H1 (cell line): Measurements from ENCODE around the gene ATP10D. TPM values are rescaled to one million over a fixed set of nuclear protein-coding genes. Genes with fewer than 3 reads are reported as not detected.

Experiments
- CTCF ChIA-PET: fragments of 300-600 bp; sonication (Branson Sonifier 250); formaldehyde crosslinking; loops from one replicate; lab custom pipeline; 2021; ENCODE audit not compliant: partially characterized antibody; lab: Charles Lee
- POLR2A ChIA-PET: fragments of 300-600 bp; sonication (Branson Sonifier 250); formaldehyde crosslinking; loops from one replicate; lab custom pipeline; 2021; ENCODE audit warnings: inconsistent platforms; ENCODE audit not compliant: partially characterized antibody; lab: Charles Lee
- DNase-seq, 2 experiments: peaks; one replicate each; pipeline versions ENCODE4 v3.0.0 to v3.0.0-alpha.2; 2010 to 2022; ENCODE audit warnings: low spot score in 2 of 2, low read depth in 1 of 2, mixed read lengths in 1 of 2
- FAIRE-seq: peaks from 2 replicates; lab custom pipeline; 2011; peaks lifted over from hg19 to GRCh38; lab: Jason Lieb, UNC
- H2AFZ ChIP-seq: 2 replicates; pipeline ENCODE4 v1.8.1; 2012; ENCODE audit warnings: low read length, inconsistent platforms
- H2AK5ac ChIP-seq: 2 replicates; pipeline ENCODE4 v1.6.1; 2013; ENCODE audit warnings: low read depth, low read length
- H2BK120ac ChIP-seq: replicated peaks from 2 replicates; pipeline ENCODE3; 2013; ENCODE audit warnings: low read depth, low read length, inconsistent platforms
- H2BK12ac ChIP-seq: 2 replicates; pipeline ENCODE4 v1.6.1; 2013; ENCODE audit warnings: low read depth, low read length
- H2BK15ac ChIP-seq: 2 replicates; pipeline ENCODE4 v1.6.1; 2013; ENCODE audit warnings: low read length
- H2BK20ac ChIP-seq: 2 replicates; pipeline ENCODE4 v1.6.1; 2013; ENCODE audit warnings: low read length
- H2BK5ac ChIP-seq: 2 replicates; pipeline ENCODE4 v1.6.1; 2013; ENCODE audit warnings: low read depth, low read length
- H3K14ac ChIP-seq: 2 replicates; pipeline ENCODE4 v1.6.1; 2013; ENCODE audit warnings: inconsistent platforms; ENCODE audit not compliant: insufficient read length
- H3K18ac ChIP-seq: 2 replicates; pipeline ENCODE4 v1.6.1; 2013; ENCODE audit warnings: low read length; ENCODE audit errors: extremely low read depth
- H3K23ac ChIP-seq: 2 replicates; pipeline ENCODE4 v1.6.1; 2013; ENCODE audit warnings: inconsistent platforms; ENCODE audit not compliant: insufficient read length
- H3K23me2 ChIP-seq: 2 replicates; pipeline ENCODE4 v1.6.1; 2013; ENCODE audit warnings: low read depth, low read length
- H3K27ac ChIP-seq: 2 replicates; pipeline ENCODE4 v1.6.1; 2011; ENCODE audit warnings: low read depth, low read length, inconsistent platforms
- H3K27me3 ChIP-seq, 4 experiments: replicated peaks in 1 of 4; 1 replicate in 1 of 4; 2 replicates in 3 of 4; pipeline versions ENCODE4 v1.6.1 to v1.8.1; 2011 to 2013; ENCODE audit warnings: low read length in 3 of 4, mild to moderate bottlenecking in 3 of 4, inconsistent platforms in 2 of 4, mixed read lengths in 2 of 4, moderate library complexity in 1 of 4; ENCODE audit not compliant: control insufficient read depth in 3 of 4, insufficient read depth in 3 of 4; ENCODE audit errors: extremely low read depth in 1 of 4
- H3K36me3 ChIP-seq, 4 experiments: 2 replicates each; pipeline versions ENCODE4 v1.6.1 to v1.8.1; 2011 to 2013; ENCODE audit warnings: mild to moderate bottlenecking in 4 of 4, low read length in 3 of 4, moderate library complexity in 2 of 4, control low read depth in 1 of 4, inconsistent platforms in 1 of 4; ENCODE audit not compliant: insufficient read depth in 4 of 4, control insufficient read depth in 2 of 4
- H3K4ac ChIP-seq: replicated peaks from 2 replicates; pipeline ENCODE3; 2013; ENCODE audit warnings: low read length, low read depth, mixed read lengths, inconsistent platforms; ENCODE audit not compliant: insufficient read length
- H3K4me1 ChIP-seq, 4 experiments: replicated peaks in 1 of 4; 1 replicate in 1 of 4; 2 replicates in 3 of 4; pipeline versions ENCODE4 v1.6.1 to v1.8.1; 2011 to 2013; ENCODE audit warnings: low read length in 3 of 4, inconsistent platforms in 2 of 4, mixed read lengths in 1 of 4; ENCODE audit not compliant: insufficient read depth in 4 of 4, control insufficient read depth in 3 of 4
- H3K4me2 ChIP-seq, 2 experiments: 2 replicates each; pipeline versions ENCODE4 v1.6.1 to v1.8.1; 2011 to 2013; ENCODE audit warnings: low read depth in 2 of 2, low read length in 2 of 2, control low read depth in 1 of 2, inconsistent platforms in 1 of 2, mild to moderate bottlenecking in 1 of 2; ENCODE audit not compliant: insufficient read depth in 1 of 2
- H3K4me3 ChIP-seq, 4 experiments: fragments of 200-600, 300-600 bp in 1 of 4; sonication (generic), shearing (Covaris generic), sonication (Bioruptor Twin) in 1 of 4; 2 replicates each; pipeline versions ENCODE4 v1.5.1 to v1.8.1; 2011 to 2016; ENCODE audit warnings: low read length in 4 of 4, low read depth in 3 of 4, control low read depth in 2 of 4, inconsistent platforms in 2 of 4, mild to moderate bottlenecking in 2 of 4, mixed read lengths in 1 of 4, moderate library complexity in 1 of 4; ENCODE audit not compliant: insufficient read depth in 2 of 4; ENCODE audit errors: extremely low read depth in 1 of 4
- H3K56ac ChIP-seq: replicated peaks from 2 replicates; pipeline ENCODE3; 2013; ENCODE audit warnings: low read depth, mild to moderate bottlenecking, mixed read lengths, low read length, inconsistent platforms; ENCODE audit not compliant: insufficient read length
- H3K79me1 ChIP-seq: 2 replicates; pipeline ENCODE4 v1.6.1; 2013; ENCODE audit warnings: low read depth, low read length, control low read depth
- H3K79me2 ChIP-seq, 2 experiments: 2 replicates each; pipeline versions ENCODE4 v1.6.1 to v1.8.1; 2012 to 2013; ENCODE audit warnings: low read length in 2 of 2, mild to moderate bottlenecking in 2 of 2, inconsistent platforms in 1 of 2; ENCODE audit not compliant: insufficient read depth in 2 of 2, control insufficient read depth in 1 of 2
- H3K9ac ChIP-seq, 4 experiments: replicated peaks in 1 of 4; 1 replicate in 1 of 4; 2 replicates in 3 of 4; pipeline versions ENCODE4 v1.6.1 to v1.8.1; 2011 to 2013; ENCODE audit warnings: low read depth in 3 of 4, low read length in 3 of 4, control low read depth in 2 of 4, mild to moderate bottlenecking in 2 of 4, moderate library complexity in 2 of 4, inconsistent platforms in 1 of 4; ENCODE audit errors: extremely low read depth in 1 of 4
- H3K9me3 ChIP-seq, 2 experiments: 2 replicates each; pipeline versions ENCODE4 v1.6.1 to v1.8.1; 2012 to 2013; ENCODE audit warnings: mild to moderate bottlenecking in 2 of 2, moderate library complexity in 2 of 2, control low read depth in 1 of 2, inconsistent platforms in 1 of 2, low read depth in 1 of 2, low read length in 1 of 2, mixed read lengths in 1 of 2; ENCODE audit not compliant: insufficient read depth in 2 of 2
- H4K20me1 ChIP-seq, 2 experiments: replicated peaks in 1 of 2; 2 replicates each; pipeline versions ENCODE3 to v1.8.1; 2011 to 2013; ENCODE audit warnings: inconsistent platforms in 2 of 2, low read length in 2 of 2, mild to moderate bottlenecking in 1 of 2; ENCODE audit not compliant: insufficient read depth in 2 of 2, control insufficient read depth in 1 of 2
- H4K5ac ChIP-seq: 2 replicates; pipeline ENCODE4 v1.6.1; 2013; ENCODE audit warnings: low read length, low read depth, mixed read lengths, inconsistent platforms; ENCODE audit not compliant: insufficient read length
- H4K8ac ChIP-seq: 2 replicates; pipeline ENCODE4 v1.8.0; 2013; ENCODE audit warnings: mild to moderate bottlenecking, moderate library complexity, low read length, inconsistent platforms; ENCODE audit not compliant: insufficient read depth; ENCODE audit errors: extremely low read depth
- H4K91ac ChIP-seq: replicated peaks from 2 replicates; pipeline ENCODE3; 2013; ENCODE audit warnings: low read length, mixed read lengths, inconsistent platforms; ENCODE audit not compliant: insufficient read length
- BRCA1 ChIP-seq: IDR thresholded peaks from 2 replicates; pipeline ENCODE4 v1.6.1; 2012; ENCODE audit warnings: low read depth, low read length, improper control_type of control experiment
- CBX5 ChIP-seq: fragments of 300-800, 300-1000 bp; sonication (generic); IDR thresholded peaks from 2 replicates; pipeline ENCODE4 v1.7.1; 2016; ENCODE audit warnings: antibody characterized with exemption, low read length, low read depth
- CHD1 ChIP-seq: IDR thresholded peaks from 2 replicates; pipeline ENCODE4 v1.6.1; 2012; ENCODE audit warnings: low read depth, low read length, improper control_type of control experiment
- CREB1 ChIP-seq: IDR thresholded peaks from 2 replicates; pipeline ENCODE4 v1.6.1; 2012; ENCODE audit warnings: inconsistent platforms
- EZH2 ChIP-seq: fragments of 200-600 bp; sonication (generic); IDR thresholded peaks from 2 replicates; pipeline ENCODE4 v1.7.1; 2012; ENCODE audit warnings: low read depth, mild to moderate bottlenecking, moderate library complexity, low read length, inconsistent platforms; ENCODE audit not compliant: severe bottlenecking
- KDM4A ChIP-seq: IDR thresholded peaks from one replicate; pipeline ENCODE4 v1.7.1; 2012; ENCODE audit warnings: low read depth, mild to moderate bottlenecking, moderate library complexity, low read length, inconsistent platforms; ENCODE audit not compliant: severe bottlenecking
- NANOG ChIP-seq: IDR thresholded peaks from 2 replicates; pipeline ENCODE4 v1.6.1; 2011; ENCODE audit warnings: low read length, low read depth, mild to moderate bottlenecking, inconsistent platforms; ENCODE audit not compliant: insufficient read depth, poor library complexity, severe bottlenecking
- POLR2AphosphoS5 ChIP-seq: IDR thresholded peaks from 2 replicates; pipeline ENCODE4 v1.6.1; 2011; ENCODE audit warnings: low read depth, low read length
- POU5F1 ChIP-seq: IDR thresholded peaks from 2 replicates; pipeline ENCODE4 v1.6.1; 2011; ENCODE audit warnings: low read depth, mild to moderate bottlenecking, low read length, moderate library complexity
- WGBS, 2 experiments: shearing (Covaris generic) in 1 of 2; methylation state at CpG; one replicate each; pipeline versions ENCODE4 v1.1.6 to v1.1.7; 2013 to 2015; ENCODE audit warnings: low lambda C conversion rate in 2 of 2, mixed read lengths in 2 of 2, inconsistent platforms in 1 of 2, low coverage in 1 of 2, missing lambda C conversion rate in 1 of 2; ENCODE audit not compliant: insufficient replicate concordance in 2 of 2, insufficient coverage in 1 of 2, insufficient read length in 1 of 2; ENCODE audit errors: extremely low coverage in 1 of 2, missing lambda C conversion rate in 1 of 2; 5-methylcytosine and 5-hydroxymethylcytosine counted together
- polyA plus RNA-seq, 7 experiments: library from polyadenylated mRNA; depleted of rRNA in 3 of 7; stranded (reverse) in 5 of 7; unstranded in 2 of 7; fragments of >200 nt in 5 of 7; fragments of 200-250 nt in 2 of 7; gene quantifications; 1 replicate in 5 of 7; 2 replicates in 1 of 7; 4 replicates in 1 of 7; pipeline versions ENCODE4 v1.2.1 to v1.2.3, GENCODE V29; 2011 to 2013; ENCODE audit warnings: missing spikeins in 2 of 7, mixed read lengths in 2 of 7
- total RNA-seq: library from RNA; stranded (reverse); fragmentation: NEBNext Ultra II Directional; extraction: Animal tissue kit (Norgen Biotek cat#: 25700); gene quantifications from 2 replicates; pipeline ENCODE4 v1.2.1, GENCODE V29; 2021
- TF ChIP-seq, protein P1 (sequence below), 3 experiments: IDR thresholded peaks; 1 replicate in 2 of 3; 2 replicates in 1 of 3; pipeline versions ENCODE4 v1.5.1 to v1.6.1; 2011; ENCODE audit warnings: low read length in 3 of 3, mild to moderate bottlenecking in 3 of 3, inconsistent platforms in 2 of 3, low read depth in 1 of 3, moderate library complexity in 1 of 3; ENCODE audit not compliant: insufficient read depth in 1 of 3; ENCODE audit errors: control extremely low read depth in 1 of 3
- TF ChIP-seq, protein P2 (sequence below): IDR thresholded peaks from 2 replicates; pipeline ENCODE4 v1.6.1; 2012; ENCODE audit warnings: low read length, inconsistent platforms

Gene ATP10D
- total and polyA plus RNA-seq, 2 of the 8 experiments (the other 6 are each of a cell fraction or from before 2014, with no cell fraction given), result 2.9 to 5.9 TPM

DNA sequence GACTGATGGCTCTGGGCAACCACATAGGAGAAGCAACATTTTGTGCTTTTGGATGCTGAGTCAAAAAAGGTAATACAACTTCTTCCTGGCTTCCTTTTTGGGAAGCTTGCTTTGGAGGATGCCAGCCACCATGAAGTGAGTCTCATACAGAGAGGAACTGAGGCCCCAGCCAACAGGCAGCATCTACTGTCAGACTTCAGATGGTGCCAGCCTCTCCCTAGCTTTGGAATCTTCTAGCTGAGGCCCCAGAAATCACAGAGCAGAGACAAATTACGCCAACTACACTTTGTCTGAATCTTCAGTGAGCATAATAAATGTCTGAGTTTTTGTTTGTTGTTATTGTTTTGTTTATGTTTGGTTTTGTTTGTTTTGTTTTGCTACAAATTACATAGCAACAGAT, 136.1 kb downstream of the ATP10D start:
- CTCF ChIA-PET, result no interaction called here
- 35% methylated on average over 1 of the region's 1 CpG; no CpG with 5 or more reads in 1 of the 2 experiments for WGBS, 2 experiments
- TF ChIP-seq POLR2AphosphoS5, result no peak
- TF ChIP-seq, protein P1, sequence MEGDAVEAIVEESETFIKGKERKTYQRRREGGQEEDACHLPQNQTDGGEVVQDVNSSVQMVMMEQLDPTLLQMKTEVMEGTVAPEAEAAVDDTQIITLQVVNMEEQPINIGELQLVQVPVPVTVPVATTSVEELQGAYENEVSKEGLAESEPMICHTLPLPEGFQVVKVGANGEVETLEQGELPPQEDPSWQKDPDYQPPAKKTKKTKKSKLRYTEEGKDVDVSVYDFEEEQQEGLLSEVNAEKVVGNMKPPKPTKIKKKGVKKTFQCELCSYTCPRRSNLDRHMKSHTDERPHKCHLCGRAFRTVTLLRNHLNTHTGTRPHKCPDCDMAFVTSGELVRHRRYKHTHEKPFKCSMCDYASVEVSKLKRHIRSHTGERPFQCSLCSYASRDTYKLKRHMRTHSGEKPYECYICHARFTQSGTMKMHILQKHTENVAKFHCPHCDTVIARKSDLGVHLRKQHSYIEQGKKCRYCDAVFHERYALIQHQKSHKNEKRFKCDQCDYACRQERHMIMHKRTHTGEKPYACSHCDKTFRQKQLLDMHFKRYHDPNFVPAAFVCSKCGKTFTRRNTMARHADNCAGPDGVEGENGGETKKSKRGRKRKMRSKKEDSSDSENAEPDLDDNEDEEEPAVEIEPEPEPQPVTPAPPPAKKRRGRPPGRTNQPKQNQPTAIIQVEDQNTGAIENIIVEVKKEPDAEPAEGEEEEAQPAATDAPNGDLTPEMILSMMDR (IDR thresholded peaks at IDR 0.05; ENCODE audit: control extremely low read depth in 1 of 3, insufficient read depth in 1 of 3, low read depth in 1 of 3, low read length in 3 of 3), result no peak
- TF ChIP-seq BRCA1, result no peak
- TF ChIP-seq KDM4A, result no peak
- TF ChIP-seq POU5F1, result no peak
- TF ChIP-seq CHD1, result no peak
- no peak for TF ChIP-seq CREB1
- TF ChIP-seq EZH2, result no peak
- no peak for TF ChIP-seq CBX5
- no peak for TF ChIP-seq NANOG
- TF ChIP-seq, protein P2, sequence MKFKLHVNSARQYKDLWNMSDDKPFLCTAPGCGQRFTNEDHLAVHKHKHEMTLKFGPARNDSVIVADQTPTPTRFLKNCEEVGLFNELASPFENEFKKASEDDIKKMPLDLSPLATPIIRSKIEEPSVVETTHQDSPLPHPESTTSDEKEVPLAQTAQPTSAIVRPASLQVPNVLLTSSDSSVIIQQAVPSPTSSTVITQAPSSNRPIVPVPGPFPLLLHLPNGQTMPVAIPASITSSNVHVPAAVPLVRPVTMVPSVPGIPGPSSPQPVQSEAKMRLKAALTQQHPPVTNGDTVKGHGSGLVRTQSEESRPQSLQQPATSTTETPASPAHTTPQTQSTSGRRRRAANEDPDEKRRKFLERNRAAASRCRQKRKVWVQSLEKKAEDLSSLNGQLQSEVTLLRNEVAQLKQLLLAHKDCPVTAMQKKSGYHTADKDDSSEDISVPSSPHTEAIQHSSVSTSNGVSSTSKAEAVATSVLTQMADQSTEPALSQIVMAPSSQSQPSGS, result no peak

More for the DNA sequence above, 136.1 kb downstream of the ATP10D start:
- no peak overlapping the region for H2AFZ ChIP-seq
- no peak overlapping the region for H2BK15ac ChIP-seq
- no peak overlapping the region for H2BK12ac ChIP-seq
- no peaks in the 10 kb centered on the region for H3K23me2 ChIP-seq
- H3K27ac ChIP-seq, result no peak overlapping the region
- no peak overlapping the region for H2BK120ac ChIP-seq
- no peak overlapping the region for H4K91ac ChIP-seq
- H3K4me3 ChIP-seq, result no peak overlapping the region
- H3K27me3 ChIP-seq, result no peaks in the 10 kb centered on the region
- no peak overlapping the region for H4K5ac ChIP-seq
- no peak overlapping the region for H4K8ac ChIP-seq
- no peaks in the 10 kb centered on the region for H3K79me2 ChIP-seq
- no peaks in the 10 kb centered on the region for H3K79me1 ChIP-seq
- no peaks in the 10 kb centered on the region for H4K20me1 ChIP-seq
- POLR2A ChIA-PET, result no interaction called here
- H2BK20ac ChIP-seq, result no peak overlapping the region
- H3K14ac ChIP-seq, result no peak overlapping the region
- no peak overlapping the region for H3K56ac ChIP-seq
- no peak for DNase-seq
- no peak overlapping the region for H3K4ac ChIP-seq
- H3K9ac ChIP-seq, result no peak overlapping the region
- H3K23ac ChIP-seq, result no peak overlapping the region
- H2AK5ac ChIP-seq, result no peak overlapping the region
- no peak overlapping the region for H3K4me2 ChIP-seq
- H3K36me3 ChIP-seq, result no peaks in the 10 kb centered on the region
- FAIRE-seq, result no peak
- H3K4me1 ChIP-seq, result no peaks in the 10 kb centered on the region
- H3K18ac ChIP-seq, result no peak overlapping the region
- H3K9me3 ChIP-seq, result no peaks in the 10 kb centered on the region
- H2BK5ac ChIP-seq, result no peak overlapping the region
